Stomach (tissue), 4 donors: Measurements from ENCODE around the gene LAGE3.

ENCODE experiments used
- CTCF ChIP-seq, 7 experiments: fragments of 450-650 bp in 4 of 7; fragments of 200-600 bp in 3 of 7; sonication (generic) in 3 of 7; IDR thresholded peaks; one replicate each; pipeline ENCODE4 v1.5.1; 2016 to 2019; ENCODE audit warnings: antibody characterized with exemption in 7 of 7, control low read depth in 2 of 7, mild to moderate bottlenecking in 1 of 7
- EP300 ChIP-seq: sonication (generic); formaldehyde crosslinking; IDR thresholded peaks from one replicate; pipeline ENCODE4 v1.6.1; 2017; ENCODE audit warnings: antibody characterized with exemption
- POLR2A ChIP-seq, 4 donors: fragments of 450-650 bp; IDR thresholded peaks; one replicate each; pipeline ENCODE4 v1.6.1; 2016; ENCODE audit warnings: antibody characterized with exemption in 4 of 4, control low read depth in 2 of 4, mild to moderate bottlenecking in 1 of 4, moderate library complexity in 1 of 4
- POLR2AphosphoS5 ChIP-seq, 3 donors: sonication (generic); formaldehyde crosslinking; IDR thresholded peaks; one replicate each; pipeline ENCODE4 v1.6.1; 2016; ENCODE audit warnings: antibody characterized with exemption in 3 of 3

GRCh38 chrX:154511761-154512160 is 32.7 kb upstream of the LAGE3 start:
- no peak for TF ChIP-seq CTCF (IDR thresholded peaks at IDR 0.05)
- no peak for TF ChIP-seq POLR2AphosphoS5 (IDR thresholded peaks at IDR 0.05)
- TF ChIP-seq POLR2A (IDR thresholded peaks at IDR 0.05) = no peak
- no peak for TF ChIP-seq EP300
